Endothelial cell of umbilical vein (primary cell): ENCODE measurements around the gene PHEX. TPM values are rescaled to one million over a fixed set of nuclear protein-coding genes. Genes with fewer than 3 reads are reported as not detected.
A peak's percentile ranks its signal among the peaks of the same experiment; 100 is the strongest.

ENCODE experiments used
- BruUV-seq: library from RNA; stranded (reverse); fragments of 400-500 nt; replicated peaks from 2 replicates; lab custom pipeline; 2021; lab: Mats Ljungman, UMichigan
- CTCF ChIA-PET: fragments of 300-600, 350-600 bp; sonication (Branson Sonifier 250); formaldehyde crosslinking; loops from one replicate; lab custom pipeline; 2021; ENCODE audit warnings: antibody characterized with exemption, inconsistent platforms; lab: Charles Lee
- POLR2A ChIA-PET: fragments of 300-600, 350-600 bp; sonication (Branson Sonifier 250); formaldehyde crosslinking; loops from one replicate; lab custom pipeline; 2021; ENCODE audit warnings: antibody characterized with exemption, inconsistent platforms; lab: Charles Lee
- DNase-seq: peaks from one replicate; pipeline ENCODE4 v3.0.0-alpha.2; 2011; ENCODE audit warnings: low read depth, low spot score
- FAIRE-seq: peaks from 2 replicates; lab custom pipeline; 2011; peaks lifted over from hg19 to GRCh38; lab: Jason Lieb, UNC
- H2AFZ ChIP-seq: 2 replicates; pipeline ENCODE4 v1.6.0; 2012; ENCODE audit warnings: low read depth, low read length, control low read depth, inconsistent platforms
- H3K27ac ChIP-seq: 2 replicates; pipeline ENCODE4 v1.5.1; 2011; ENCODE audit warnings: low read depth, mild to moderate bottlenecking, control low read depth, low read length, moderate library complexity; ENCODE audit not compliant: insufficient read depth
- H3K27me3 ChIP-seq, 2 experiments: 2 replicates each; pipeline versions ENCODE4 v1.6.0 to v1.6.1; 2011; ENCODE audit warnings: low read length in 2 of 2, mixed read lengths in 1 of 2; ENCODE audit not compliant: control insufficient read depth in 2 of 2, insufficient read depth in 2 of 2
- H3K36me3 ChIP-seq, 2 experiments: 2 replicates in 1 of 2; 3 replicates in 1 of 2; pipeline ENCODE4 v1.5.1; 2011; ENCODE audit warnings: low read length in 2 of 2, mild to moderate bottlenecking in 1 of 2, moderate library complexity in 1 of 2; ENCODE audit not compliant: control insufficient read depth in 2 of 2, insufficient read depth in 2 of 2; ENCODE audit errors: extremely low read depth in 1 of 2
- H3K4me1 ChIP-seq: 3 replicates; pipeline ENCODE4 v1.5.1; 2011; ENCODE audit warnings: mild to moderate bottlenecking, low read length; ENCODE audit not compliant: control insufficient read depth, insufficient read depth; ENCODE audit errors: extremely low read depth
- H3K4me2 ChIP-seq: 2 replicates; pipeline ENCODE4 v1.6.1; 2011; ENCODE audit warnings: low read length, control low read depth, mixed read lengths; ENCODE audit not compliant: insufficient read depth
- H3K4me3 ChIP-seq, 3 experiments: fragments of 200-600 bp in 1 of 3; sonication (generic), shearing (Covaris generic) in 1 of 3; replicated peaks in 1 of 3; 2 replicates each; pipeline ENCODE4 v1.5.1; 2011 to 2016; ENCODE audit warnings: control low read depth in 3 of 3, low read length in 3 of 3, mild to moderate bottlenecking in 2 of 3, inconsistent platforms in 1 of 3, low read depth in 1 of 3, moderate library complexity in 1 of 3; ENCODE audit not compliant: insufficient read depth in 1 of 3
- H3K79me2 ChIP-seq: 2 replicates; pipeline ENCODE4 v1.6.0; 2012; ENCODE audit warnings: low read length, inconsistent platforms; ENCODE audit not compliant: control insufficient read depth, insufficient read depth
- H3K9ac ChIP-seq: replicated peaks from 2 replicates; pipeline ENCODE3; 2011; ENCODE audit warnings: low read length, control low read depth; ENCODE audit not compliant: insufficient read depth; ENCODE audit errors: extremely low read depth
- H3K9me1 ChIP-seq: replicated peaks from 3 replicates; pipeline ENCODE4 v1.6.0; 2011; ENCODE audit warnings: mild to moderate bottlenecking, low read length; ENCODE audit not compliant: control insufficient read depth, insufficient read depth; ENCODE audit errors: extremely low read depth
- H3K9me3 ChIP-seq: replicated peaks from 2 replicates; pipeline ENCODE4 v1.5.1; 2012; ENCODE audit warnings: low read length, inconsistent platforms; ENCODE audit not compliant: control insufficient read depth, insufficient read depth
- H4K20me1 ChIP-seq: replicated peaks from 2 replicates; pipeline ENCODE3; 2011; ENCODE audit warnings: mild to moderate bottlenecking, low read length; ENCODE audit not compliant: control insufficient read depth, insufficient read depth; ENCODE audit errors: extremely low read depth
- FOS ChIP-seq: IDR thresholded peaks from 2 replicates; pipeline ENCODE4 v1.6.1; 2011; ENCODE audit warnings: mild to moderate bottlenecking, low read length, moderate library complexity, borderline replicate concordance; ENCODE audit not compliant: insufficient read depth
- GATA2 ChIP-seq: IDR thresholded peaks from 2 replicates; pipeline ENCODE4 v1.7.0; 2011; ENCODE audit warnings: low read depth, mild to moderate bottlenecking, moderate library complexity, mixed read lengths, low read length; ENCODE audit not compliant: insufficient read length, insufficient read depth
- MYC ChIP-seq: IDR thresholded peaks from one replicate; pipeline ENCODE4 v1.6.1; 2011; ENCODE audit warnings: mild to moderate bottlenecking, low read depth, low read length
- POLR2A ChIP-seq: IDR thresholded peaks from 2 replicates; pipeline ENCODE4 v1.6.1; 2012; ENCODE audit warnings: low read depth, mild to moderate bottlenecking, control low read depth, low read length
- POLR2AphosphoS5 ChIP-seq: IDR thresholded peaks from 2 replicates; pipeline ENCODE4 v1.6.1; 2012; ENCODE audit warnings: low read depth, mild to moderate bottlenecking, control low read depth, low read length, moderate library complexity; ENCODE audit not compliant: insufficient read depth
- dilution Hi-C: fragments of 300-500 bp; cut with MboI; formaldehyde crosslinking; loops from one replicate; pipeline ENCODE4 v1.15.0; 2019; ENCODE audit warnings: low sequenced_read_pairs; ENCODE audit not compliant: extremely low pct_ligation_motif_present
- intact Hi-C: fragments of 100-400 bp; cut with micrococcal nuclease; formaldehyde crosslinking; loops from one replicate; pipeline ENCODE4 v1.10.0; 2022
- polyA plus RNA-seq, 4 experiments: library from polyadenylated mRNA; depleted of rRNA in 3 of 4; stranded (reverse) in 3 of 4; unstranded in 1 of 4; fragments of >200 nt; gene quantifications; 2 replicates each; pipeline versions ENCODE4 v1.2.1 to v1.2.3, GENCODE V29; 2011 to 2012; ENCODE audit warnings: missing spikeins in 1 of 4
- total RNA-seq: library from RNA; stranded (reverse); gene quantifications from 2 replicates; pipeline ENCODE4 v1.2.3, GENCODE V29; 2021
- TF ChIP-seq, protein P1 (sequence below), 2 donors: IDR thresholded peaks; 1 replicate in 1 of 2; 2 replicates in 1 of 2; pipeline ENCODE4 v1.5.1; 2011; ENCODE audit warnings: low read length in 2 of 2, mild to moderate bottlenecking in 2 of 2, moderate library complexity in 2 of 2, control low read depth in 1 of 2, inconsistent platforms in 1 of 2, low read depth in 1 of 2; ENCODE audit not compliant: insufficient read depth in 1 of 2; ENCODE audit errors: extremely low read depth in 1 of 2
- TF ChIP-seq, protein P2 (sequence below): IDR thresholded peaks from 2 replicates; pipeline ENCODE4 v1.6.1; 2011; ENCODE audit not compliant: insufficient read depth, insufficient read length

PHEX gene
- total and polyA plus RNA-seq, 2 donors (not counting 3 experiments of a cell fraction or from before 2014, with no cell fraction given) = 0.07 to 0.44 TPM

DNA sequence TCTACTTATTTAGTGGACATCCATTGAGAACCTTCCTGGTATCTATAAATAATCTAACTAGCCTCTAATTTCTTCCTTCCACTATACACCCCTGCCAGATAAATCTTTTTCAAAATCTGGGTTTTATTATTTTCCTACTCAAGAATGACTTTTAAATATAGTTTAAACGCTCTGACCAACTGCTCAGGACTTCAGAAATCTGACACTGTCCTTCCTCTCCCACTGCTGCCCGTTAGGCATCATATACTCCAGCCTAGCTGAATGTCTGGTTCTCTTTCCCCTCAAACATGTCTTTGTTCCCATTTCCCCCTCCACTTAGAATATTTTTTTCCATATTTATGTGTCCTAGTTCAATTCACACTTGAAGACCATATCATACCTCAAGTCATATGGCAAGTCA lies 205.4 kb downstream of the PHEX start:
- Histone ChIP-seq H4K20me1 (no peaks in the 10 kb centered on the region), H3K36me3 (no peaks in the 10 kb centered on the region), H3K9me1 (no peaks in the 10 kb centered on the region), H3K4me1 (no peaks in the 10 kb centered on the region), H3K27me3 (no peaks in the 10 kb centered on the region), H3K79me2 (no peaks in the 10 kb centered on the region), H3K9ac (no peak overlapping the region), H3K9me3 (no peaks in the 10 kb centered on the region), H3K4me2 (no peak overlapping the region), H2AFZ (no peak overlapping the region), H3K4me3 (no peak overlapping the region), H3K27ac (no peak overlapping the region)
- BruUV-seq = no TSS peak
- TF ChIP-seq, protein P1, sequence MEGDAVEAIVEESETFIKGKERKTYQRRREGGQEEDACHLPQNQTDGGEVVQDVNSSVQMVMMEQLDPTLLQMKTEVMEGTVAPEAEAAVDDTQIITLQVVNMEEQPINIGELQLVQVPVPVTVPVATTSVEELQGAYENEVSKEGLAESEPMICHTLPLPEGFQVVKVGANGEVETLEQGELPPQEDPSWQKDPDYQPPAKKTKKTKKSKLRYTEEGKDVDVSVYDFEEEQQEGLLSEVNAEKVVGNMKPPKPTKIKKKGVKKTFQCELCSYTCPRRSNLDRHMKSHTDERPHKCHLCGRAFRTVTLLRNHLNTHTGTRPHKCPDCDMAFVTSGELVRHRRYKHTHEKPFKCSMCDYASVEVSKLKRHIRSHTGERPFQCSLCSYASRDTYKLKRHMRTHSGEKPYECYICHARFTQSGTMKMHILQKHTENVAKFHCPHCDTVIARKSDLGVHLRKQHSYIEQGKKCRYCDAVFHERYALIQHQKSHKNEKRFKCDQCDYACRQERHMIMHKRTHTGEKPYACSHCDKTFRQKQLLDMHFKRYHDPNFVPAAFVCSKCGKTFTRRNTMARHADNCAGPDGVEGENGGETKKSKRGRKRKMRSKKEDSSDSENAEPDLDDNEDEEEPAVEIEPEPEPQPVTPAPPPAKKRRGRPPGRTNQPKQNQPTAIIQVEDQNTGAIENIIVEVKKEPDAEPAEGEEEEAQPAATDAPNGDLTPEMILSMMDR (IDR thresholded peaks at IDR 0.05; ENCODE audit: extremely low read depth in 1 of 2, insufficient read depth in 1 of 2, low read depth in 1 of 2, low read length in 2 of 2) = no peak
- TF ChIP-seq POLR2A (no peak), POLR2AphosphoS5 (no peak), GATA2 (no peak)
- CTCF ChIA-PET = no interaction called here
- POLR2A ChIA-PET = no interaction called here
- intact Hi-C loops (no loop called here), dilution Hi-C loops (no loop called here)
- FAIRE-seq = peak; percentile 8
- DNase-seq = no peak

DNA sequence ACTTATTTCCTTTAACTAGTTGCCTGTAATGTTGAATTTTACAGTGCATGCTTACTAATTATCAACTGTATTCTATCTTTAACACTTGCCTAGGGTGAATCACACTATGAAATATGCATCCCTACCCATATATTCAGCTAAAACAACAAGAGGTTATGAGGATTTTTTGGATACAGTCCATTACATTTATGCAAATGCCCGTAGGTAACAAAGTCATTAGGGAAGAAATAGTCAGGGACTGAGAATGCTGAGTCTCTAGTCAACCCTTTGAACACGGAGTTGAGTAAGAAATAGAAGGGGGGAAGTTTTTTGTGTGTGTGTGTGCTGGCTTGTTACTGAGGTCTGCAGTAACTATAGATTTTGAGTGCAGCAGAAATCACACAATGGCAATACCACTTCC lies 214.5 kb downstream of the PHEX start:
- Histone ChIP-seq H4K20me1 (no peaks in the 10 kb centered on the region), H3K4me1 (no peaks in the 10 kb centered on the region), H3K27me3 (no peaks in the 10 kb centered on the region), H3K9ac (no peak overlapping the region), H3K4me3 (no peak overlapping the region), H3K36me3 (no peaks in the 10 kb centered on the region), H3K4me2 (no peak overlapping the region), H3K79me2 (no peaks in the 10 kb centered on the region), H3K9me1 (no peaks in the 10 kb centered on the region), H3K27ac (no peak overlapping the region), H2AFZ (no peak overlapping the region), H3K9me3 (no peaks in the 10 kb centered on the region)
- ChIA-PET CTCF (no interaction called here), POLR2A (no interaction called here)
- FAIRE-seq = no peak
- BruUV-seq = no TSS peak
- dilution Hi-C loops = no loop called here
- DNase-seq = no peak
- intact Hi-C loops = no loop called here
- no peak for TF ChIP-seq FOS
- TF ChIP-seq, protein P2, sequence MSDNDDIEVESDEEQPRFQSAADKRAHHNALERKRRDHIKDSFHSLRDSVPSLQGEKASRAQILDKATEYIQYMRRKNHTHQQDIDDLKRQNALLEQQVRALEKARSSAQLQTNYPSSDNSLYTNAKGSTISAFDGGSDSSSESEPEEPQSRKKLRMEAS = no peak
- no peak for TF ChIP-seq GATA2
- TF ChIP-seq MYC = no peak
- TF ChIP-seq POLR2AphosphoS5 = no peak
- TF ChIP-seq POLR2A = no peak
